Neural progenitor cell (in vitro differentiated cells): Measurements from ENCODE around the gene DSEL. TPM values are rescaled to one million over a fixed set of nuclear protein-coding genes. Genes with fewer than 3 reads are reported as not detected.

ENCODE experiments used
- DNase-seq: peaks from one replicate; pipeline ENCODE4 v3.0.0-alpha.2; 2016; ENCODE audit warnings: low spot score
- H2AFZ ChIP-seq: fragments of 200-600 bp; sonication (generic); replicated peaks from 2 replicates; pipeline ENCODE4 v1.6.1; 2016; ENCODE audit warnings: antibody characterized with exemption
- H3F3A ChIP-seq: fragments of 200-600 bp; sonication (generic); 2 replicates; pipeline ENCODE4 v1.6.1; 2016; ENCODE audit warnings: antibody characterized with exemption, low read depth
- H3K27ac ChIP-seq: fragments of 200-600 bp; sonication (generic); 2 replicates; pipeline ENCODE4 v1.5.1; 2016; ENCODE audit warnings: mild to moderate bottlenecking
- H3K27me3 ChIP-seq: fragments of 200-600 bp; sonication (generic); 2 replicates; pipeline ENCODE4 v1.6.1; 2016; ENCODE audit warnings: mild to moderate bottlenecking, moderate library complexity
- H3K36me3 ChIP-seq: fragments of 200-600 bp; sonication (generic); 2 replicates; pipeline ENCODE4 v1.5.1; 2016
- H3K4me1 ChIP-seq: fragments of 200-600 bp; sonication (generic); 2 replicates; pipeline ENCODE4 v1.6.1; 2016; ENCODE audit warnings: mixed run types
- H3K4me2 ChIP-seq: fragments of 200-600 bp; sonication (generic); 2 replicates; pipeline ENCODE4 v1.6.1; 2016
- H3K4me3 ChIP-seq: fragments of 200-600 bp; sonication (generic); 2 replicates; pipeline ENCODE4 v1.5.1; 2016
- H3K79me2 ChIP-seq: fragments of 200-600 bp; sonication (generic); 2 replicates; pipeline ENCODE4 v1.6.1; 2016; ENCODE audit warnings: low read depth
- H3K9ac ChIP-seq: fragments of 200-600 bp; sonication (generic); 2 replicates; pipeline ENCODE4 v1.6.1; 2016
- H3K9me3 ChIP-seq: fragments of 200-600 bp; sonication (generic); 2 replicates; pipeline ENCODE4 v1.5.1; 2016; ENCODE audit warnings: low read depth
- H4K20me1 ChIP-seq: fragments of 200-600 bp; sonication (generic); 2 replicates; pipeline ENCODE4 v1.6.1; 2016; ENCODE audit warnings: low read depth
- H3K27ac Mint-ChIP-seq: 3 replicates; pipeline ENCODE4 v1.8.0; 2021; ENCODE audit warnings: mixed read lengths
- H3K27me3 Mint-ChIP-seq: 2 replicates; pipeline ENCODE4 v1.8.0; 2022; ENCODE audit warnings: low read depth, mild to moderate bottlenecking, inconsistent platforms, moderate library complexity, mixed read lengths; ENCODE audit not compliant: insufficient read depth
- H3K36me3 Mint-ChIP-seq: 3 replicates; pipeline ENCODE4 v1.8.0; 2021; ENCODE audit warnings: mixed read lengths
- H3K4me1 Mint-ChIP-seq: 3 replicates; pipeline ENCODE4 v1.8.0; 2021; ENCODE audit warnings: mixed read lengths
- H3K4me3 Mint-ChIP-seq: 3 replicates; pipeline ENCODE4 v1.8.0; 2021; ENCODE audit warnings: mild to moderate bottlenecking, moderate library complexity, mixed read lengths
- H3K9me3 Mint-ChIP-seq: 3 replicates; pipeline ENCODE4 v1.8.0; 2020; ENCODE audit warnings: mixed read lengths
- EZH2 ChIP-seq: fragments of 200-600 bp; sonication (generic); IDR thresholded peaks from 2 replicates; pipeline ENCODE4 v1.6.1; 2017; ENCODE audit warnings: antibody characterized with exemption, mild to moderate bottlenecking, moderate library complexity
- EZH2phosphoT487 ChIP-seq: fragments of 200-600 bp; sonication (generic); IDR thresholded peaks from 2 replicates; pipeline ENCODE4 v1.6.1; 2017; ENCODE audit warnings: antibody characterized with exemption
- total RNA-seq: library from RNA; depleted of rRNA; stranded (reverse); fragments of >200 nt; gene quantifications from 2 replicates; pipeline ENCODE4 v1.2.3, GENCODE V29; 2015; ENCODE audit warnings: low replicate concordance
- TF ChIP-seq, protein P1 (sequence below): fragments of 200-600 bp; sonication (generic); IDR thresholded peaks from 2 replicates; pipeline ENCODE4 v1.5.1; 2017; ENCODE audit warnings: antibody characterized with exemption, mild to moderate bottlenecking

The DSEL gene
- total RNA-seq, 1 donor from 2014 or later = 8.6 TPM

DNA sequence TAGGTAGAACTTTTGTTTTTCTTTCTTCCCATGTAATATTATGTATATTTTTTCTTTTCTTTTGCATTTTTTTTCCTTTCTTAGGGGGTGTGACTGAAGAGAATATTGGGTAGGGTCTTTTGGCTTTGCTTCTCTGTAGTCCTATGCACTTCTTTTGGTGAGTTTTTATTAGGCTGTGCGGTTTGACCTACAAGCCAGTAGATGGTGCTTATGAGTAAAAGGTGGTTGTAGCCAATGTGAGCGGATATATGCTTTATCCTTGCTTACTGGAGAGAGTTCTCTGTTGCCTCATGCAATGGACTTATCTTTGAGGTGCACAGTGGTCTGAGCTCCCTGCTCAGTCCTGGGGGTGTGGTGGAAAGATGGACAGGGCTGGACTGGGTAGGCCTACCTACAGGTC, 52.7 kb downstream of the DSEL start:
- no peak overlapping the region for H3K4me3 Mint-ChIP-seq
- no peak for DNase-seq
- H3K9me3 Mint-ChIP-seq = peaks cover 28% of the 10 kb centered on the region
- Histone ChIP-seq H3K79me2 (no peaks in the 10 kb centered on the region), H3K4me2 (no peak overlapping the region), H3F3A (peaks cover 17% of the 10 kb centered on the region), H3K27ac (no peak overlapping the region), H3K27me3 (no peaks in the 10 kb centered on the region), H3K9me3 (no peaks in the 10 kb centered on the region), H3K4me3 (no peak overlapping the region), H4K20me1 (no peaks in the 10 kb centered on the region), H2AFZ (no peak overlapping the region), H3K36me3 (peaks cover 2% of the 10 kb centered on the region), H3K9ac (no peak overlapping the region), H3K4me1 (peaks cover 20% of the 10 kb centered on the region)
- no peak overlapping the region for H3K27ac Mint-ChIP-seq
- peaks cover 8% of the 10 kb centered on the region for H3K4me1 Mint-ChIP-seq
- H3K36me3 Mint-ChIP-seq = peaks cover 3% of the 10 kb centered on the region
- no peak for TF ChIP-seq EZH2phosphoT487
- TF ChIP-seq, protein P1, sequence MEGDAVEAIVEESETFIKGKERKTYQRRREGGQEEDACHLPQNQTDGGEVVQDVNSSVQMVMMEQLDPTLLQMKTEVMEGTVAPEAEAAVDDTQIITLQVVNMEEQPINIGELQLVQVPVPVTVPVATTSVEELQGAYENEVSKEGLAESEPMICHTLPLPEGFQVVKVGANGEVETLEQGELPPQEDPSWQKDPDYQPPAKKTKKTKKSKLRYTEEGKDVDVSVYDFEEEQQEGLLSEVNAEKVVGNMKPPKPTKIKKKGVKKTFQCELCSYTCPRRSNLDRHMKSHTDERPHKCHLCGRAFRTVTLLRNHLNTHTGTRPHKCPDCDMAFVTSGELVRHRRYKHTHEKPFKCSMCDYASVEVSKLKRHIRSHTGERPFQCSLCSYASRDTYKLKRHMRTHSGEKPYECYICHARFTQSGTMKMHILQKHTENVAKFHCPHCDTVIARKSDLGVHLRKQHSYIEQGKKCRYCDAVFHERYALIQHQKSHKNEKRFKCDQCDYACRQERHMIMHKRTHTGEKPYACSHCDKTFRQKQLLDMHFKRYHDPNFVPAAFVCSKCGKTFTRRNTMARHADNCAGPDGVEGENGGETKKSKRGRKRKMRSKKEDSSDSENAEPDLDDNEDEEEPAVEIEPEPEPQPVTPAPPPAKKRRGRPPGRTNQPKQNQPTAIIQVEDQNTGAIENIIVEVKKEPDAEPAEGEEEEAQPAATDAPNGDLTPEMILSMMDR = peak; percentile 40
- TF ChIP-seq EZH2 = no peak
- H3K27me3 Mint-ChIP-seq = no peaks in the 10 kb centered on the region

DNA sequence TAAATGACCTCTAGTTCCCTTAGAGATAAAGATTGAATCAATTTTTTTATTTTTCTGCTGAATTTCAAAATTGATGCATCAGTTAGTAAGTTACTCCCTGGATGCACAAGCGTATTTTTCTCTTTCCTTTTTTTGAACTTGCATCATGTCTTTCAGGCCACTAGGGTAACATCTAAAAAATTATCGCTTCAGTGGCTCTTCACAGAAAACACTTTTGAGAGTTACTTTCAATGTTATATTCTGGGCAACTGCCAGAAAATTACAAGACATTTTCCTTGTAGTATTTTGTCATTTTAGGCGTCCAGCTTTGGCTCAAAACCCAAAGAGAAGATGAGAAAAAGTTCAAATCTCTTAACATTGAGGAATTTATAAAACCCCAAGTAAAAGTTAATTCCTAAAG, 59.8 kb downstream of the DSEL start:
- Histone ChIP-seq H3K27me3 (no peaks in the 10 kb centered on the region), H4K20me1 (no peaks in the 10 kb centered on the region), H3K4me3 (no peak overlapping the region), H3K36me3 (peaks cover 2% of the 10 kb centered on the region), H3K9ac (no peak overlapping the region), H3K27ac (no peak overlapping the region), H3K4me2 (no peak overlapping the region), H3K79me2 (no peaks in the 10 kb centered on the region), H3K9me3 (no peaks in the 10 kb centered on the region), H3F3A (no peaks in the 10 kb centered on the region), H3K4me1 (no peaks in the 10 kb centered on the region), H2AFZ (no peak overlapping the region)
- DNase-seq = no peak
- H3K27ac Mint-ChIP-seq = no peak overlapping the region
- H3K4me1 Mint-ChIP-seq = peaks cover 4% of the 10 kb centered on the region
- TF ChIP-seq, protein P1 = peak; percentile 25
- no peak for TF ChIP-seq EZH2phosphoT487
- no peaks in the 10 kb centered on the region for H3K36me3 Mint-ChIP-seq
- H3K27me3 Mint-ChIP-seq = peaks cover 3% of the 10 kb centered on the region
- no peak overlapping the region for H3K4me3 Mint-ChIP-seq
- peaks cover 9% of the 10 kb centered on the region for H3K9me3 Mint-ChIP-seq
